NB4 (cell line): ENCODE data around the gene FAM221A.

Experiments used
- DNase-seq: peaks from one replicate; pipeline ENCODE4 v3.0.0; 2010; ENCODE audit warnings: low read depth
- H3K4me3 ChIP-seq: one replicate; pipeline ENCODE4 v1.5.1; 2011; ENCODE audit warnings: mild to moderate bottlenecking, low read depth, low read length, moderate library complexity
- MYC ChIP-seq: IDR thresholded peaks from 2 replicates; pipeline ENCODE4 v1.6.1; 2011; ENCODE audit warnings: low read depth, low read length
- POLR2A ChIP-seq: IDR thresholded peaks from 2 replicates; pipeline ENCODE4 v1.6.1; 2011; ENCODE audit warnings: mild to moderate bottlenecking; ENCODE audit not compliant: insufficient read length; ENCODE audit errors: extremely low read depth
- TF ChIP-seq, protein P1 (sequence below): IDR thresholded peaks from 2 replicates; pipeline ENCODE4 v1.6.1; 2011; ENCODE audit warnings: low read depth, low read length
- TF ChIP-seq, protein P2 (sequence below): IDR thresholded peaks from one replicate; pipeline ENCODE4 v1.5.1; 2012; ENCODE audit warnings: low read depth, low read length

The FAM221A gene

DNA sequence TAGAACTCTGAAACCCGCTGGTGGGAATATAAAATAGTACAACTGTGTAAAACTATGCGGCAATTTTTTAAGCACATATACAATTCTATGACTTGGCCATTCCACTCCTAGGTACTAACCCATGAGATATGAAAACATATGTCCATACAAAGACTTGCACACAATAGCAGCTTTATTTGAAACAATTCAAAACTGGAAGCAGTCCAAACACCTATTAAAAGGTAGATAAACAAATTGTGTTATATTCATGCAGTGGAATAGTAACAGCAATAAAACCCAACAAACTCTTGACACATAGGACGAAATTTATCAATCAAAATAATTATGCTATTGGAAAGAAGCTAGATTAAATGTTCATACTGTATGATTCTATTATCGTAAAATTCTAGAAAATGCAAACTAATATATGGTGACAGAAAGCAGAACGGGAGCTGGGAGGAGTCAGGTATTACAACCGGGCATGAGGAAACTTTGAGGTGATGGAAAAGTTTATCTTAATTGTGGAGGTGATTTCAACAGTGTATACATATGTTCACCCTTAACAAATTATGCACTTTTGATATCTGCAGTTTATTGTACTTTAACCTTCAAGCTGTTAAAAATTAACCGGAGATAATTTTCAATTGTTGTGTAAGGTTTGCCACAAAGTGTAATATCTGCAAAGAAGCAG is 29.2 kb downstream of the FAM221A start:
- no peak for DNase-seq
- TF ChIP-seq, protein P1, sequence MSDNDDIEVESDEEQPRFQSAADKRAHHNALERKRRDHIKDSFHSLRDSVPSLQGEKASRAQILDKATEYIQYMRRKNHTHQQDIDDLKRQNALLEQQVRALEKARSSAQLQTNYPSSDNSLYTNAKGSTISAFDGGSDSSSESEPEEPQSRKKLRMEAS, result no peak
- TF ChIP-seq, protein P2, sequence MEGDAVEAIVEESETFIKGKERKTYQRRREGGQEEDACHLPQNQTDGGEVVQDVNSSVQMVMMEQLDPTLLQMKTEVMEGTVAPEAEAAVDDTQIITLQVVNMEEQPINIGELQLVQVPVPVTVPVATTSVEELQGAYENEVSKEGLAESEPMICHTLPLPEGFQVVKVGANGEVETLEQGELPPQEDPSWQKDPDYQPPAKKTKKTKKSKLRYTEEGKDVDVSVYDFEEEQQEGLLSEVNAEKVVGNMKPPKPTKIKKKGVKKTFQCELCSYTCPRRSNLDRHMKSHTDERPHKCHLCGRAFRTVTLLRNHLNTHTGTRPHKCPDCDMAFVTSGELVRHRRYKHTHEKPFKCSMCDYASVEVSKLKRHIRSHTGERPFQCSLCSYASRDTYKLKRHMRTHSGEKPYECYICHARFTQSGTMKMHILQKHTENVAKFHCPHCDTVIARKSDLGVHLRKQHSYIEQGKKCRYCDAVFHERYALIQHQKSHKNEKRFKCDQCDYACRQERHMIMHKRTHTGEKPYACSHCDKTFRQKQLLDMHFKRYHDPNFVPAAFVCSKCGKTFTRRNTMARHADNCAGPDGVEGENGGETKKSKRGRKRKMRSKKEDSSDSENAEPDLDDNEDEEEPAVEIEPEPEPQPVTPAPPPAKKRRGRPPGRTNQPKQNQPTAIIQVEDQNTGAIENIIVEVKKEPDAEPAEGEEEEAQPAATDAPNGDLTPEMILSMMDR, result no peak
- no peak for TF ChIP-seq MYC
- TF ChIP-seq POLR2A, result no peak
- H3K4me3 ChIP-seq, result no peak overlapping the region

DNA sequence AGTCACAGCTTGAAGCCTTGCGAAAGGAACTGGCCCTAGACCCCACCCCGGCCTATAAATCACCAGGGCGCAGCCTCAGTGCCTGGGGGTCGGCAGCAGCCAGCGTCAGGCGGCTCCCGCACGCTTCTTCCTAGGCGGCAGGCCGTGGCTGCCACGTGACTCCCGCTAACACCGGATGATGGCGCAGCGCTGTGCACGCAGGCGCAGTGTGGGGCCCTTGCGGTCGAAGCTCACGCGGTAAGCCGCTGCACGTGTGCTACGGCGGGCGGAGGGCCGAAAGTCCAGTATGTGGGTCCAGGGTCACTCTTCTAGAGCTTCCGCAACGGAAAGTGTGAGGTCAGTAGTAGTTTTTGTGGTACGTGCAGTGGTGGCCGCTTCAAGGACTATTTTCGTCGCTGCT is 30.0 kb downstream of the FAM221A start, which contains the start of gene STK31:
Gene STK31, plus strand, starts transcription at position 220 of the 400 bp plus-strand sequence. Its CDS starts 67 bp downstream, at position 287.
- H3K4me3 ChIP-seq, result no peak within 1 kb of the TSS
- no peak for TF ChIP-seq POLR2A
- TF ChIP-seq MYC, result no peak
- TF ChIP-seq, protein P2, result no peak
- TF ChIP-seq, protein P1, result no peak
- DNase-seq, result no peak

DNA sequence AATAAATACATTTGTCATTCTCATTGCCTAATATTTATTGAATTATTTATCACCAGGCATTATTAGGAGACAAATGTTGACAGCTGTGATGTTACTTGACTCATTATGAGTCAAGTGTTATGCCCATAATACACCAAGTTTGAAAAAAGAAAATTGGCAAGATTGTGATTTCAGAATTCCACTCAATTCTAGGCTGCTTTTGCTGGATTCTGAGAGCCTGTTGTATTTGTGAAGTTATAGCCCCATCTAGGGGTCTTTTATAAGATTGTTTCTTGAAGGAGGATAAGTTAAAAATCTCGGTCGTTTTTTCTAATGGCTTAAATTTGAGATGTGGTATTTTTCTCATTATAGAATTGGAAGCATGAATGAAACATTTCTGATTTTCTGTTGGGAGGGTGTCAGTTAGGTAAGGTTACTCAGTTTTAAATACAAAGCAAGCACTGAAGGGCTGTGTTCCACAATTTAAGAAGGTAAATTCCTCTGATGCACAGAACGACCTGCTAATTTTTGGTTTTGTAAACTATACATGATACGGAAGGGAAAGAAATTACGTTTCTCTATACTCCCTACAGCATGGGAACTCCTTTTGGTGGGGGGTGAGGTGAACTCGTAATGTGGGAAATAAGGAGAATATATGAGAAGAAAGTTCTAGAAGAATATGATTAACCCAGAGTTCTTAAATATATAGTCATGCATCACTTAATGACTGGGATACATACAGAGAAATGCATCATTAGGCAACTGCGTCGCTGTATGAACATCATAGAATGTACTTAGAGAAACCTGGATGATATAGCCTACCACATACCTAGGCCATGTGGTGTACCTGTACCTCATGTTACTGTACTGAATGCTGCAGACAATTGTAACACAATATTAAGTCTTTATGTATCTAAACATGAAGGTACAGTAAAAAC is 32.6 kb downstream of the FAM221A start:
- DNase-seq, result peak; percentile 65
- H3K4me3 ChIP-seq, result no peak overlapping the region

DNA sequence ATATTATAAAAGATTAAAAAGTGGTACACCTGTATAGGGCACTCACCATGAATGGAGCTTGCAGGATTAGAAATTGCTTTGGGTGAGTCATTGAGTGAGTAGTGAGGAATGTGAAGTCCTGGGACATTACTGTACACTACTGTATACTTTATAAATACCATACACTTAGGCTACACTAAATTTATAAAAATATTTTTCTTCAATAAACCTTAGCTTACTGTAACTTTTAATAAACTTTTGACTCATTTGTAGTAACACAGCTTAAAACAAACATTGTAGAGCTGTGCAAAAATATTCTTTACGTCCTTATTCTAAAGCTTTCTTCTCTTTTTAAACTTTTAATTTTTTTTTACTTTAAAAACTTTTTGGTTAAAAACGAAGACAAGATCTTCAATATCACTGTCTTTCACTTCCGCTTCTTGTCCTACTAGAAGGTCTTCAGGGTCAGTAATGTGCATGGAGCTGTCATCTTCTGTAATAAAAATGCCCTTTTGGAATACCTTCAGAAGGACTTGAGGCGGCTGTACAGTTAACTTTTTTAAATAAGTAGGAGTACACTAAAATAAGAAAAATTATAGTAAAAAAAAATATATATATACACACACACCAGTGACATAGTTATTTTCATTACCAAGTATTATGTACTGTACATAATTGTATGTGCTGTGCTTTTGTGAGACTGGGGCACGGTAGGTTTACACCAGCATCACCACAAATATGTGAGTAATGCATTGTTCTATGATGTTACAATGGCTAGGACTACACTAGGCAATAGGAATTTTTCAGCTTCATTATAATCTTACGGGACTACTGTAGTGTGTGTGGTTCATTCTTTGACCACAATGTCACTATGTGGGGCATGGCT is 33.5 kb downstream of the FAM221A start:
- no peak overlapping the region for H3K4me3 ChIP-seq
- TF ChIP-seq, protein P2, result no peak
- no peak for TF ChIP-seq MYC
- TF ChIP-seq POLR2A, result no peak
- TF ChIP-seq, protein P1, result no peak

More for the DNA sequence above, 32.6 kb downstream of the FAM221A start:
- TF ChIP-seq MYC, result no peak
- TF ChIP-seq, protein P2, result peak; percentile 29

DNA sequence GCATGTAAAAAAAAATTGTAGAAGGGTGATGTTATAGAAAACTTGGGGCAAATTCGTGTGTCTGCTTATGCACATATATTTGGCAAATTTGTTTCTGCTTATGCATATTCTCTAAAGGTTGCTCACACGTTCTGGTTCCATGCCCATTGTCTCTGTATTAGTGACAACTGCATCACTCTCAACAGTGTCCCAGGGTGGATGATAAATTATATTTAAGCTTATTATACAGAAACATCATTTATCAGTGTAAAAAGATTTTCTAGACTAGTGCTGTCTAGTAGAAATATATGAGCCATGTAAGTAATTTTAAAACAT is 34.1 kb downstream of the FAM221A start:
- no peak for DNase-seq
- TF ChIP-seq MYC (no peak), POLR2A (no peak)
- TF ChIP-seq, protein P2, result no peak
- TF ChIP-seq, protein P1, result no peak
- H3K4me3 ChIP-seq, result no peak overlapping the region

More for the DNA sequence above, 33.5 kb downstream of the FAM221A start:
- DNase-seq, result no peak
